Karpas-422 (cell line): Measurements from ENCODE around the gene NCKAP1. TPM values are rescaled to one million over a fixed set of nuclear protein-coding genes. Genes with fewer than 3 reads are reported as not detected.

ENCODE experiments used
- DNase-seq: peaks from one replicate; pipeline ENCODE4 v3.0.0-alpha.2; 2015
- H2AFZ ChIP-seq: fragments of 200-600 bp; sonication (generic); 2 replicates; pipeline ENCODE4 v1.6.1; 2014; ENCODE audit warnings: antibody characterized with exemption, low read length, mixed read lengths
- H3K27ac ChIP-seq: fragments of 200-600 bp; sonication (generic); 2 replicates; pipeline ENCODE4 v1.5.1; 2014; ENCODE audit warnings: mild to moderate bottlenecking, low read length, moderate library complexity
- H3K27me3 ChIP-seq: fragments of 200-600 bp; sonication (generic); 2 replicates; pipeline ENCODE4 v1.6.1; 2014; ENCODE audit warnings: low read length, mixed read lengths
- H3K36me3 ChIP-seq: fragments of 200-600 bp; sonication (generic); 2 replicates; pipeline ENCODE4 v1.6.1; 2014; ENCODE audit warnings: low read length, mixed read lengths; ENCODE audit not compliant: insufficient read depth
- H3K4me1 ChIP-seq: fragments of 200-600 bp; sonication (generic); 2 replicates; pipeline ENCODE4 v1.6.1; 2014; ENCODE audit warnings: mild to moderate bottlenecking, low read length, mixed read lengths
- H3K4me2 ChIP-seq: fragments of 200-600 bp; sonication (generic); 2 replicates; pipeline ENCODE4 v1.6.1; 2014; ENCODE audit warnings: low read length, low read depth, mild to moderate bottlenecking; ENCODE audit not compliant: poor library complexity, severe bottlenecking
- H3K4me3 ChIP-seq: fragments of 200-600 bp; sonication (generic); 2 replicates; pipeline ENCODE4 v1.5.1; 2014; ENCODE audit warnings: mild to moderate bottlenecking, antibody characterized with exemption, low read length, mixed read lengths
- H3K79me2 ChIP-seq: fragments of 200-600 bp; sonication (generic); 2 replicates; pipeline ENCODE4 v1.6.1; 2014; ENCODE audit warnings: mild to moderate bottlenecking, low read length, mixed read lengths
- H3K9ac ChIP-seq: fragments of 200-600 bp; sonication (generic); 2 replicates; pipeline ENCODE4 v1.6.0; 2014; ENCODE audit warnings: low read length
- H3K9me2 ChIP-seq: fragments of 200-600 bp; sonication (generic), shearing (Covaris generic); replicated peaks from 2 replicates; pipeline ENCODE4 v1.6.0; 2014; ENCODE audit warnings: mild to moderate bottlenecking, low read length, moderate library complexity; ENCODE audit not compliant: insufficient read depth
- H3K9me3 ChIP-seq: fragments of 300-700, 200-600 bp; sonication (generic); 2 replicates; pipeline ENCODE4 v1.6.1; 2014; ENCODE audit warnings: low read length, mixed read lengths
- H4K20me1 ChIP-seq: fragments of 200-600 bp; sonication (generic); 2 replicates; pipeline ENCODE4 v1.6.1; 2014; ENCODE audit warnings: mild to moderate bottlenecking, antibody characterized with exemption, low read length, low read depth; ENCODE audit not compliant: insufficient read depth
- total RNA-seq: library from RNA; depleted of rRNA; stranded (reverse); fragments of >200 nt; shearing (Covaris generic); gene quantifications from 2 replicates; pipeline ENCODE4 v1.2.3, GENCODE V29; 2014; ENCODE audit warnings: low replicate concordance

The NCKAP1 gene
- total RNA-seq, 1 experiment from 2014 or later: not detected

DNA sequence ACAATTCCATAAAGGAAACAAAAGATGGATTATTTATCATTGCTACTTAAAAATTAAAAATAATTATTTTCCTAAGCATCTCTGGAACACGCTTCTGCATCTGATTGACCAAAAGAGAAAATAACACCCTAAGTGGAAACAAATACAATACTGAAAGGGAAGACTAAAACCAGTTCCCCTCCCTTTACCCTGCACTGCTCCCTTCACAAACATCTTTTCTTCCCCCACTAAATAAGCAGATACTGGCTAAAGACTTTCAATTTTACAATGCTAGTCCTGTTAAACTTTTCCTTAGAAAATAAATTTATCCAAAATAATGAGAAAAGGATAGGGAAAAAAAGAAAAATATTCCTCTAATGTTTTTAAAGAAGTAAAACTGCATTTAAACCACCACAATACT is 4.3 kb downstream of the NCKAP1 start:
- Histone ChIP-seq H3K4me3 (no peak overlapping the region), H3K4me2 (no peak overlapping the region), H3K9me3 (no peaks in the 10 kb centered on the region), H4K20me1 (no peaks in the 10 kb centered on the region), H3K4me1 (peaks cover 24% of the 10 kb centered on the region), H3K36me3 (no peaks in the 10 kb centered on the region), H2AFZ (no peak overlapping the region), H3K9me2 (no peaks in the 10 kb centered on the region), H3K9ac (no peak overlapping the region), H3K79me2 (no peaks in the 10 kb centered on the region), H3K27ac (no peak overlapping the region), H3K27me3 (no peaks in the 10 kb centered on the region)
- no peak for DNase-seq

GRCh38 chr2:183031911-183032794 is 6.1 kb downstream of the NCKAP1 start:
- no peaks in the 10 kb centered on the region for H3K79me2 ChIP-seq
- H2AFZ ChIP-seq: no peak overlapping the region
- no peak overlapping the region for H3K4me3 ChIP-seq
- peaks cover 24% of the 10 kb centered on the region for H3K4me1 ChIP-seq
- no peaks in the 10 kb centered on the region for H4K20me1 ChIP-seq
- no peaks in the 10 kb centered on the region for H3K36me3 ChIP-seq
- H3K4me2 ChIP-seq: no peak overlapping the region
- no peaks in the 10 kb centered on the region for H3K9me2 ChIP-seq
- DNase-seq: no peak
- H3K27me3 ChIP-seq: no peaks in the 10 kb centered on the region
- no peak overlapping the region for H3K9ac ChIP-seq
- H3K9me3 ChIP-seq: no peaks in the 10 kb centered on the region
- no peak overlapping the region for H3K27ac ChIP-seq

DNA sequence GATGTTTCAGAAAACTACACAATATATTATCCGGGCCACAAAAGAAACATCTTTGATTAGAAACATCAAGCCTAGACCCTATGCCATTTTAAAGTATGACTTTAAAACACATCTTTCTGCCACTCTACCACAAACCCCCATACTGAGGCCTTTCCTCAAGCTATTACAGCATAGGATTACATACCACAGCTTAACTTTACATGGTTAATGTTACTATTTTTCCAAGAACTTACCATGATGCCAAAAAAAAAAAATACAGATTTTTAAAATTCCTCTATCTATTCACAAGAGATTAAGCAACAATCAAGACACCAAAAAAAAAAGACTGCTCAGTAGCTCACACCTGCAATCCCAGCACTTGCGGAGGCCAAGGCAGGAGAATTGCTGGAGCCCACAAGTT is 9.0 kb downstream of the NCKAP1 start:
- H3K36me3 ChIP-seq: no peaks in the 10 kb centered on the region
- no peak for DNase-seq
- no peak overlapping the region for H2AFZ ChIP-seq
- no peaks in the 10 kb centered on the region for H3K4me1 ChIP-seq
- H3K4me2 ChIP-seq: no peak overlapping the region
- H3K79me2 ChIP-seq: no peaks in the 10 kb centered on the region
- no peaks in the 10 kb centered on the region for H3K27me3 ChIP-seq
- H3K27ac ChIP-seq: no peak overlapping the region
- H3K9me2 ChIP-seq: no peaks in the 10 kb centered on the region
- no peak overlapping the region for H3K4me3 ChIP-seq
- H3K9ac ChIP-seq: no peak overlapping the region
- H3K9me3 ChIP-seq: no peaks in the 10 kb centered on the region
- no peaks in the 10 kb centered on the region for H4K20me1 ChIP-seq

DNA sequence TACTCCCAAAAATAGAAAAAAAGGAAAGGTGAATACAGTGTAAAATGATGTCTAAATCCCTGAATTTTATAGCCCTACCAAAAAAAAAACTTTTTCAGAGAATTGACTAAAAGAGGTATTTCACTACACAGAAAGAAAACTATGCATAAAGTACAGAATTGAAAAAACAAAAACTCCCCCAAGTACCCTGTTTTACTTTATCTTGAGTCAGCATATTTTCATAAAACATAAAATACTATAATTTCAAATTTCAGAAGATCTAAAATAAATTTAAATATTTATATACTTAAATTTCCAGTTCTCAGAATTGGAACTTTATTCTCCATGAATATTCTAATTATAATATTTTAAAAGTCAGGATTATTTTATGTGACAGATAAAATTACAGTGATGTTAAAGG is 10.1 kb downstream of the NCKAP1 start:
- no peaks in the 10 kb centered on the region for H3K27me3 ChIP-seq
- no peaks in the 10 kb centered on the region for H3K4me1 ChIP-seq
- no peak overlapping the region for H2AFZ ChIP-seq
- H3K9me3 ChIP-seq: no peaks in the 10 kb centered on the region
- H4K20me1 ChIP-seq: no peaks in the 10 kb centered on the region
- no peaks in the 10 kb centered on the region for H3K79me2 ChIP-seq
- no peaks in the 10 kb centered on the region for H3K36me3 ChIP-seq
- H3K4me3 ChIP-seq: no peak overlapping the region
- H3K27ac ChIP-seq: no peak overlapping the region
- H3K4me2 ChIP-seq: no peak overlapping the region
- DNase-seq: no peak
- H3K9ac ChIP-seq: no peak overlapping the region
- H3K9me2 ChIP-seq: no peaks in the 10 kb centered on the region

DNA sequence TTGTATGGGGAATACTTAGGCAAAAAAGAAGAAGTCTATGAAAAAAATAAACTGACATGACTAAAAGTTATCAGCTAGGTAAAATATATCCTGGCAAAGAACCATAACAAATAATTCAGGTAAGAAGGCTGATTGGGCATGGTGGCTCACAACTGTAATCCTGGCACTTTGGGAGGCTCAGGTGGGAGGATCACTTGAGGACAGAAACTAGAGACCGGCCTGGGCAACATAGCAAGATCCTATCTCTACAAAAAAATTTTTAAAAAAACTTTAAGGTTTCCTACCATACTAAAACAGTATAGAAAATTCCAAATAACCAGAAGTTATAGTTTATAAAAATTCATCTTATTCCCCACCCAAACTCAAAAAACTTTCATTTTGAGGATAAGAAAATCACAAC is 10.8 kb downstream of the NCKAP1 start:
- Histone ChIP-seq H3K27ac (no peak overlapping the region), H3K4me3 (no peak overlapping the region), H3K36me3 (no peaks in the 10 kb centered on the region), H4K20me1 (no peaks in the 10 kb centered on the region), H3K4me2 (no peak overlapping the region), H3K27me3 (0 out of 2 replicates have a peak, but pooled peaks cover 3% of the 10 kb centered on the region), H3K9me2 (no peaks in the 10 kb centered on the region), H3K79me2 (no peaks in the 10 kb centered on the region), H3K9me3 (no peaks in the 10 kb centered on the region), H3K9ac (no peak overlapping the region), H2AFZ (no peak overlapping the region), H3K4me1 (no peaks in the 10 kb centered on the region)
- DNase-seq: no peak

DNA sequence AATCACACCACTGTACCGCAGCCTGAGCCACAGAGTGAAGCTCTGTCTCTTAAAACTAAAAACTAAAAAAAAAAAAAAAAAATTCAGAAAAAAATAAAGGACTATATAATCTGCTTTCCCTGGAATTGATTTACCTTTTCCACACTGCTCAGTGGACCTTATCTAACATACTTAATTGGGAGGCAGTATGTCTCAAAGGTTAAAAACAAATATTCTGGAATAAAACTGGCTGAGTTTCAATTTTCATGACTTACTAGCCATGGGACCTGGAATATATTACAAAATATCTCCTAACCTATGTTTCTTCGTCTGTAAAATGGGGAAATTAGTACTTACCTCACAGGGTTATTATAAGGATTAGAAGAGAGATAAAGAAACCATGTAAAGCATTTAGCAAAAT is 11.8 kb downstream of the NCKAP1 start:
- Histone ChIP-seq H3K9me2 (no peaks in the 10 kb centered on the region), H3K4me3 (no peak overlapping the region), H3K79me2 (no peaks in the 10 kb centered on the region), H3K9ac (no peak overlapping the region), H4K20me1 (no peaks in the 10 kb centered on the region), H3K27ac (no peak overlapping the region), H2AFZ (no peak overlapping the region), H3K36me3 (no peaks in the 10 kb centered on the region), H3K4me1 (no peaks in the 10 kb centered on the region), H3K9me3 (no peaks in the 10 kb centered on the region), H3K4me2 (no peak overlapping the region), H3K27me3 (0 out of 2 replicates have a peak, but pooled peaks cover 3% of the 10 kb centered on the region)
- DNase-seq: no peak

GRCh38 chr2:183025993-183026392 is 12.3 kb downstream of the NCKAP1 start:
- Histone ChIP-seq H3K4me1 (no peaks in the 10 kb centered on the region), H3K36me3 (no peaks in the 10 kb centered on the region), H3K9me2 (no peaks in the 10 kb centered on the region), H3K79me2 (no peaks in the 10 kb centered on the region), H3K27me3 (0 out of 2 replicates have a peak, but pooled peaks cover 3% of the 10 kb centered on the region), H3K9ac (no peak overlapping the region), H3K4me3 (no peak overlapping the region), H3K9me3 (no peaks in the 10 kb centered on the region), H2AFZ (no peak overlapping the region), H3K27ac (no peak overlapping the region), H3K4me2 (no peak overlapping the region), H4K20me1 (no peaks in the 10 kb centered on the region)
- DNase-seq: no peak

DNA sequence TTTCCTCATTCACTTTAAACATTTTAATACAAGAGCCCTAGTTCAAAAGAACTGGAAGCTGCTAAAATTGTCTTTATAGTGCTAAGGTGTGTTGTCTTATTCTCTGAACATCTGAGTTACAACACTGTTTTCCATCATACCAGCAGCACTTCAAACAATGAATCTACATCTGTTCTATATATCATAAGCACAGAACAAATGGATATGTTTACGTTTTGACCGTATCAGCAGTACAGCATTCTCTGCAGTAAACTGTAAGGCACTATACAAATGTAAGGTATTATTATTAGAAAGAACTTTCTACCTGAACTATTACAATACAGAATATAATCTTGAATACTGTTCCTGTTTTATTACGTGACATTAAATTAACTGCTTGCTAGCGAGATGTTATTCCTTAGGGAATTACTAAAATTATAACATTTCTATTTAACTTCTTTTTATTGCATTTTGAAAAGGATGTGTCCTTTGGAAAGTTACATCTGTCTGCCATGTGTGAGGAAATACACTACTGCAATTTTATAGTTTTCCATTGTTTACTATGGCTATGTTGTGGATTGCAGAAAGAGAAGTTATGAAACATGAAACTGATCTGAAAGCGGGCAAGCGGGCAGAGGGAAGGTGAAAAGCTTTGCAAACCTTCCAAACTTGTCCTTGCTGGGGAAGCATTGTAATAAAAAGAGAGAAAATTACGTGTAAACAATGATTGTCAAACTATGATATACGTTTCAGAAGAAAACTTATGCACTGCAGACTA is 13.7 kb downstream of the NCKAP1 start:
- no peaks in the 10 kb centered on the region for H3K79me2 ChIP-seq
- H3K9me2 ChIP-seq: no peaks in the 10 kb centered on the region
- no peaks in the 10 kb centered on the region for H3K36me3 ChIP-seq
- no peak for DNase-seq
- H3K27ac ChIP-seq: no peak overlapping the region
- no peak overlapping the region for H3K4me3 ChIP-seq
- no peak overlapping the region for H3K9ac ChIP-seq
- no peaks in the 10 kb centered on the region for H3K4me1 ChIP-seq
- H3K4me2 ChIP-seq: no peak overlapping the region
- 0 out of 2 replicates have a peak, but pooled peaks cover 3% of the 10 kb centered on the region for H3K27me3 ChIP-seq
- H2AFZ ChIP-seq: no peak overlapping the region
- H4K20me1 ChIP-seq: no peaks in the 10 kb centered on the region
- H3K9me3 ChIP-seq: no peaks in the 10 kb centered on the region
